Hair follicle dermal papilla cell (primary cell): Measurements from ENCODE around the gene DRG1. TPM values are rescaled to one million over a fixed set of nuclear protein-coding genes. Genes with fewer than 3 reads are reported as not detected.

Experiments used
- small RNA-seq: library from RNA; depleted of rRNA; stranded (forward); fragments of <200 nt; gene quantifications from one replicate; pipeline ENCODE3, GENCODE V24; 2012
- total RNA-seq: library from RNA; depleted of rRNA; stranded (reverse); fragments of >200 nt; gene quantifications from 2 replicates; pipeline ENCODE4 v1.2.3, GENCODE V29; 2012

The DRG1 gene, protein sequence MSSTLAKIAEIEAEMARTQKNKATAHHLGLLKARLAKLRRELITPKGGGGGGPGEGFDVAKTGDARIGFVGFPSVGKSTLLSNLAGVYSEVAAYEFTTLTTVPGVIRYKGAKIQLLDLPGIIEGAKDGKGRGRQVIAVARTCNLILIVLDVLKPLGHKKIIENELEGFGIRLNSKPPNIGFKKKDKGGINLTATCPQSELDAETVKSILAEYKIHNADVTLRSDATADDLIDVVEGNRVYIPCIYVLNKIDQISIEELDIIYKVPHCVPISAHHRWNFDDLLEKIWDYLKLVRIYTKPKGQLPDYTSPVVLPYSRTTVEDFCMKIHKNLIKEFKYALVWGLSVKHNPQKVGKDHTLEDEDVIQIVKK
- 63.3 and 64.0 TPM in 2 replicates for total RNA-seq

GRCh38 chr22:31399211-31400022 lies at the start of gene DRG1:
DRG1 (plus strand) TSS chr22:31399604; CDS start chr22:31399684, 80 bp downstream.

Small RNAs within 50 kb of the gene (small RNA-seq; reads per million reads assigned to genes)
- gene RNU6-28P (not detected), gene RNU6-338P (not detected)

Other genes starting within 250 kb of the DRG1 start
- 53.9 and 54.2 TPM in 2 replicates for gene RNF185, start 239.4 kb upstream of the DRG1 start, total RNA-seq
- gene LIMK2, start 187.3 kb upstream of the DRG1 start, total RNA-seq: 21.3 and 24.8 TPM in 2 replicates
- 16.2 and 22.2 TPM in 2 replicates for gene PIK3IP1, start 107.1 kb upstream of the DRG1 start, total RNA-seq
- gene PATZ1, start 53.3 kb upstream of the DRG1 start, total RNA-seq: 19.6 and 22.4 TPM in 2 replicates
- gene EIF4ENIF1, start 90.2 kb downstream of the DRG1 start, total RNA-seq: 13.7 and 14.6 TPM in 2 replicates
- 9.5 and 15.9 TPM in 2 replicates for gene SFI1, start 96.9 kb downstream of the DRG1 start, total RNA-seq